LNCAP (cell line): ENCODE measurements around the gene GAREM2.

Experiments
- CTCF ChIP-seq: fragments of 450-650 bp; IDR thresholded peaks from 2 replicates; pipeline ENCODE4 v1.5.1; 2017; ENCODE audit warnings: mild to moderate bottlenecking

Gene GAREM2

GRCh38 chr2:26170795-26171194 lies 2.1 kb upstream of the GAREM2 start:
- TF ChIP-seq CTCF, result no peak

GRCh38 chr2:26172189-26172870 lies 558 bp upstream of the GAREM2 start:
- no peak for TF ChIP-seq CTCF

DNA sequence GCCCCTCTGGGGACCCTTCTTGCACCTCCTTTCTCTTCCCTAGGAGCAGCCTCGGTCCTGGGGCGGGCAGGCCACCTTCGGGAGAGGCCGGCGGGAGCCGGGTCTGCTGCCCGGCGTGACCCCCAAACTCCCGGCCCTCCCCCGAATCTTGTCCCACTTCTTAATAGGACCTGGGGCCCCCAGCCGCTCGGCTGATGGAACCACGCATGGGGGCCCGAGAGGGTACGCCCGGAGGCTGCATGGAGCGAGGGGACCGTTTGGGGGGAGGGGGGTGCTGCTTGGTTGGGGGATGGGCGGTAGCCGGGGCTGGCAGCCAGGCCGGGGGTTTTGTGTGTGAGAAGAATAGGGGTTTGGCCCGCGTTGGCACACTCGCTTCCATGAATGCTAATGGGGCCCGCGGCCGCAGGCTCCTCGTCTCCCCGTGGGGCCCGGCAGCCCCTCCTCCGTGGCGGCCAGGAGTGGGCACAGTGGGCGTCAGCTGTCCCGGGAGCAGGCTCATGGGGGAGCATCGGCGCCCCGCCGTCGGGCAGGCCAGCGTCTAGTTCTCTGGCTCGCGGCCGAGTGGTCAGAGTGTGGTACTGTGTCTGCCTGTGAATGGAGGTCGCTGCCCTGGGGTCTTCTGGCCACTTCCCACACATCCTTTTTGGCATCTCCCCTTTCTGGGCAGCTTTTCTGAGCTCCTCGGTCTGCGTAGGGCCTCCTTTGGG lies 1.0 kb downstream of the GAREM2 start:
- TF ChIP-seq CTCF, result no peak

DNA sequence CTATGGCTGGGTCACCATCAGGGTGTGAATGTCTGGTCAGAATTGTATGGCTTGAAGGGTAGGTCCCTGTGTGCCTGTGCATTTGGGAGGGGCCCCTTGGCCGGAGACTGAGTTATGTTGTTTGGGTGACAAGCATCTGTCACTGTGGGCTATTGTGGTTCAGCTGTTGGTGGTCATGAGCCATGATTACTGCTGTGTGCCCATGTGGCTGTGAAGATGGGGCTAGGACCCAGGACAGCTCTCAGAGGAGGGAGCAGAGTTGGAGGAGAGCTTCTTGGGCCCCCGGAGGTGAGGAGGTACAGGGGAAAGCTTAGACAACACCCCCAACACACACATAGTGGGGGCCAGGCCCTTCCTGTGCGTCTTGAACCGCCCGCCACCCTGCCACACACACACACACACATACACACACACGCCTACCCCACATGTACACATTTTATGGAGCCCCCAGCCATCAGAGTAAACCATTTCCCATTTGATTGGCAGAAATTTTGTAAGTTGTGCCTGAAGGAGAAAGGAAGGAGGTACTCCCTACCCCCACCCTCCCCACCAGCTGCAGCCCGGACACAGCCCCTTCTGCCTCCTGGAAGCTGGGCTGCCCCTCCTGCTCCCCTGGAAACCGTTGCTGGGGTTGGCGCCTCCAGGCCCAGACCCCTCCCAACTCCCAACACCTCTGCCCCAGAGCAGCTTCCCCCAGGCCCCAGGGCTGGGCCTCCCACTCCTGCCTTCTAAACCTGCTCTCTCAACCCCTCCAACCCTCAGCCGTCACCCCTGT lies 2.0 kb downstream of the GAREM2 start:
- no peak for TF ChIP-seq CTCF

- no peak for TF ChIP-seq CTCF
Observed at GRCh38 chr2:26175466-26176278, 2.8 kb downstream of the GAREM2 start.

GRCh38 chr2:26176279-26176615 lies 3.4 kb downstream of the GAREM2 start:
- TF ChIP-seq CTCF, result no peak

DNA sequence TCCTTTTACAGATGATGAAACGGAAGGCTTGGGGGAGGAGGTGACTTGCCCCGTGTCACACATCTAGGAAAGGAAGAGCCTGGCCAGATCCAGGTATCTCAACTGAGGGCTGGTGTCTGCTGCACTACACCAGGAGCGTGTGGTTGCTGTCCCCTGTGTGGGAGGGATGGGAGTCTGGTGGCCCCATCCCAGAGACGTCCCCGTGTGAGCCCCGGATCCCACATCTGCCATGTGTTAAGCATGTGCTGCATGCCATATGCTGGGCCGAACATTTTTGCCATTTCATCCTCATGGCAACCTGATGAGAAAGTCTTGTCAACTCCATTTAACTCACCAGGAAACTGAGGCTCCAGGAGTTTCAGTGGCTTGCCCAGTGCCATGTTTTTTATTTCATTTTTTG lies 4.2 kb downstream of the GAREM2 start:
- no peak for TF ChIP-seq CTCF
